ENCODE measurements around the gene RMRP.

- TF ChIP-seq, protein P1, sequence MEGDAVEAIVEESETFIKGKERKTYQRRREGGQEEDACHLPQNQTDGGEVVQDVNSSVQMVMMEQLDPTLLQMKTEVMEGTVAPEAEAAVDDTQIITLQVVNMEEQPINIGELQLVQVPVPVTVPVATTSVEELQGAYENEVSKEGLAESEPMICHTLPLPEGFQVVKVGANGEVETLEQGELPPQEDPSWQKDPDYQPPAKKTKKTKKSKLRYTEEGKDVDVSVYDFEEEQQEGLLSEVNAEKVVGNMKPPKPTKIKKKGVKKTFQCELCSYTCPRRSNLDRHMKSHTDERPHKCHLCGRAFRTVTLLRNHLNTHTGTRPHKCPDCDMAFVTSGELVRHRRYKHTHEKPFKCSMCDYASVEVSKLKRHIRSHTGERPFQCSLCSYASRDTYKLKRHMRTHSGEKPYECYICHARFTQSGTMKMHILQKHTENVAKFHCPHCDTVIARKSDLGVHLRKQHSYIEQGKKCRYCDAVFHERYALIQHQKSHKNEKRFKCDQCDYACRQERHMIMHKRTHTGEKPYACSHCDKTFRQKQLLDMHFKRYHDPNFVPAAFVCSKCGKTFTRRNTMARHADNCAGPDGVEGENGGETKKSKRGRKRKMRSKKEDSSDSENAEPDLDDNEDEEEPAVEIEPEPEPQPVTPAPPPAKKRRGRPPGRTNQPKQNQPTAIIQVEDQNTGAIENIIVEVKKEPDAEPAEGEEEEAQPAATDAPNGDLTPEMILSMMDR (IDR thresholded peaks at IDR 0.05), result no peak
- no peak for TF ChIP-seq EZH2 (IDR thresholded peaks at IDR 0.05; ENCODE audit: borderline replicate concordance, insufficient read depth, low read depth, low read length, poor library complexity, severe bottlenecking)
Observed at GRCh38 chr9:35628389-35628991, 29.3 kb downstream of the RMRP start.

Data from B cell (primary cell).